Dendritic cell treated with granulocyte-macrophage colony-stimulating factor and Interleukin-4, amounts not matched to agents 40 ng/mL and 50 ng/mL, for 4 days (primary cell): Measurements from ENCODE around the gene SIRPA.
A peak's percentile ranks its signal among the peaks of the same experiment; 100 is the strongest.

Experiments
- H3K27ac Mint-ChIP-seq: one replicate; pipeline ENCODE4 v1.8.0; 2022; ENCODE audit warnings: mild to moderate bottlenecking, mixed read lengths
- H3K27me3 Mint-ChIP-seq: one replicate; pipeline ENCODE4 v1.8.0; 2022; ENCODE audit warnings: mild to moderate bottlenecking, mixed read lengths
- H3K36me3 Mint-ChIP-seq: one replicate; pipeline ENCODE4 v1.8.0; 2022; ENCODE audit warnings: low read depth, mixed read lengths
- H3K4me1 Mint-ChIP-seq: one replicate; pipeline ENCODE4 v1.8.0; 2022; ENCODE audit warnings: low read depth, mixed read lengths
- H3K4me3 Mint-ChIP-seq: one replicate; pipeline ENCODE4 v1.8.0; 2022; ENCODE audit warnings: mild to moderate bottlenecking, moderate library complexity, mixed read lengths
- H3K9me3 Mint-ChIP-seq: one replicate; pipeline ENCODE4 v1.8.0; 2022; ENCODE audit warnings: mixed read lengths
- intact Hi-C: fragments of 100-400 bp; cut with micrococcal nuclease; formaldehyde crosslinking; loops from one replicate; pipeline ENCODE4 v1.15.0; 2022

SIRPA gene

DNA sequence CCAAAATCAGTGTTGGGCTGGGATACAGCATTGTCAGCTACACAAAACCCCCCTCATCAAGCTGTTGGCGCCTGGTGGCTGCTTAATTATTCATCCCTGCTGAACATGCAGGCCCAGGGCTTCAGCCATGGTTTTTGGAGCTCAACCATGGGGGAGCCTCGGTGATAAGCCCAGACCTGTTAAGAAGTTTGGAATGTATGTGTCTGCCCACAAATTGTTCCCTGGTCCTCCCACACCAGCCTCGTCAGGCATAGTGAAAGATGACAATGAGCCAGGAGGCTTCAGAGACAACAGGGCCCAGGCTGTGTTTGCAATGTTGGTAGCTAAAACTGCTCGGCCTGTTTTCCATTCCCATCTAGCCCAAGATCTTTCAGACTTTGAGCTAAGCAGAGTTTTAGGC, 34.8 kb upstream of the SIRPA start:
- H3K4me3 Mint-ChIP-seq: no peak overlapping the region
- H3K9me3 Mint-ChIP-seq: no peaks in the 10 kb centered on the region
- H3K27ac Mint-ChIP-seq: no peak overlapping the region
- peaks cover 14% of the 10 kb centered on the region for H3K27me3 Mint-ChIP-seq
- H3K4me1 Mint-ChIP-seq: peaks cover 57% of the 10 kb centered on the region
- intact Hi-C loops: no loop called here
- H3K36me3 Mint-ChIP-seq: no peaks in the 10 kb centered on the region

DNA sequence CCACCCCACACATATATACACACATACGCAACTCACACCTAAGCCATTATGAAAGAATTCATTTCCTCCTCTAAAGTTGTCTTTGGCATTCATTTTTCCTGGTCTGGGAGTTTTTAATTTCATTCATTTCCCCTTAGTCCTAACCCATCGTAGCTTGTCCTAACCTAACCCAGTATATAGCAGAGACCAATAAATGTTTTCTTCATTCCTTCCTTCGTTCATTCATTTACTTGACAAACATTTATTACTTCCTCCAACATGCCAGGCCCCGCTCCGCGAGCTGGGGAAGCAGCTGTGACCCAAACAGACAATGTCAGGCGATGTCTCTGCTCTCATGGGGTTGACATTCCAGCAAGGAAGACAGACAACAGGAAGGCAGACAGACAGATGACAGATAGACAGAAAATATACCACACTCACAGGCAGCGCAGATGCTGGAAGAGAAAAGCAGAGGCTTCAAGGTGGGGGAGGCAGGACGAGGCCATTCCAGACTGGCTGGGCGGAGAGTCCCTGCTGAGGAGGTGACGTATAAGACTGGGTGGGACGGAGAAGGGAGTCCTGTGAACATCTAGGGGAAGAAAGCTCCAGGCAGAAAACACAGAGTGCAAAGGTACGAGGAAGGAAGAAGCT, 33.7 kb upstream of the SIRPA start:
- intact Hi-C loops: no loop called here
- peaks cover 20% of the 10 kb centered on the region for H3K27me3 Mint-ChIP-seq
- peaks cover 51% of the 10 kb centered on the region for H3K4me1 Mint-ChIP-seq
- H3K9me3 Mint-ChIP-seq: no peaks in the 10 kb centered on the region
- H3K4me3 Mint-ChIP-seq: no peak overlapping the region
- H3K36me3 Mint-ChIP-seq: no peaks in the 10 kb centered on the region
- peak overlapping the region; percentile 7 for H3K27ac Mint-ChIP-seq

DNA sequence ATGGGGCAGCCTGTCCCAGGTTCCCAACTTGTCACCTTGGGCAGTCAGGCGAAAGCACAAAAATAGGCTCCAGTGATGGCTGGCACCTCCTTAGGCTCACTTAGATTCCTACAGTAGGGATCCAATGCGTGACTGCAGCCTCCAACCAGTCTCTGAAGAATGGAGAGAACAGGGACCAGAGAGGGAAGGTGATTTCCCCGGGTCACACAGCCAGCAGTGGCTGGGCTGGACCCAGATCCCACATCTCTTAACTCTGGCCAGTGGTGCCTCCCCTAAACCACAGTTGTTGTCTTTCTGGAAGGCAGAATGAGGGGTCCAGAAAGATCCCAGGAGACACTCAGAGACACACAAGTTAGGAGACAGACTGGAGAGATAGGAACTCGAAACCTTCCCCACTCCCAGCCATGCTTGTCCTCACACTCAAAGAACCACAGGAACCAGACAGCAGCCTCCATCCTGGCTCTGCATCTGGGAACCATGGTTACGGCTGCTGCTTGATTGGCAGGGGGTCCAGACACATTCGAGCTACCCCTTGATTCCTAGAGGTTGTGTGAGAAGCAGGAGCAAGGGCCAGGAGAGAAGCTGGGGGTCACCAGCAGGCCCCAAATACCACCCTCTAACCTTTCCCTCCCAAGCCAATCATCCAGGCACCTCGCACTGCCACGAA, 33.1 kb upstream of the SIRPA start:
- H3K27me3 Mint-ChIP-seq: peaks cover 25% of the 10 kb centered on the region
- peak overlapping the region; percentile 7 for H3K27ac Mint-ChIP-seq
- no peaks in the 10 kb centered on the region for H3K9me3 Mint-ChIP-seq

DNA sequence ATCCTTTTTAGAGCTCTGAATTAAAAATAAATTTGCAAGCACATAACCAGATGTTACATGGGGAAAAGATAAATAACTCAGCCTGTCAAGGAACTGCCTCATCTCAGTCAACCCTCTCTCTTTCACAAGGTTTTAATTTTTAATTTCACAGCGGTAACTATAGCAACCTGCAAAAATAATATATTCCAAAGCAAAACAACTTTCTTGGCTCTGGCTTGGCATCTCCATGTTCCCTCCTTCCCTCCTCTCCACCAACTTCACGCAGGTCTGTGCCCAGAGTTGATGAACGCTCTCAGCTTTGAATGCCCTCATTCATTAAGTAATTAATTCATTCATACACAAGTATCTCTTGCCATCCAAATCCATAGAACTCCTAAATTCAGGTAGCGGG, 32.5 kb upstream of the SIRPA start:
- H3K27me3 Mint-ChIP-seq: peaks cover 30% of the 10 kb centered on the region

More for the DNA sequence above, 33.1 kb upstream of the SIRPA start:
- Mint-ChIP-seq H3K36me3 (no peaks in the 10 kb centered on the region), H3K4me1 (peaks cover 55% of the 10 kb centered on the region), H3K4me3 (no peak overlapping the region)
- intact Hi-C loops: no loop called here

DNA sequence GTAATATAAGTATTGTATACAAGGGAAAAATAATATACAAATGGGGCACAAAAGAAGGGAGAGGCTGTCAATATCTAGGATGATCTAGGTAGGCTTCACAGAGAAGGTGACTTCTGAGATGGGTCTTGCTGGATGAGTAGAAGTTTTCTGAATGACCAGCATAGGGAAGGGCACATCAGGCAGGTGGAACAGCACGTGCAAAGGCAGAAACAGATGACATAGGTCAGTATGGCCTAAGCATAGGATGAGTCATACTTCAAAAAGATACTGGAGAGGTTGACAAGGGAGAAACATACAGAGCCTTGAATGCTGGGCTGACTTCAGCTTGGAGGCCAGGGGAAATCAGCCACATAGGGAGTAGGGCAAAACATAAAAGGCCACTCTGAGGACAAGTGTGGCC, 31.9 kb upstream of the SIRPA start:
- H3K4me1 Mint-ChIP-seq: peaks cover 54% of the 10 kb centered on the region
- H3K9me3 Mint-ChIP-seq: no peaks in the 10 kb centered on the region
- H3K36me3 Mint-ChIP-seq: no peaks in the 10 kb centered on the region
- H3K27ac Mint-ChIP-seq: no peak overlapping the region
- no peak overlapping the region for H3K4me3 Mint-ChIP-seq
- H3K27me3 Mint-ChIP-seq: peaks cover 35% of the 10 kb centered on the region
- intact Hi-C loops: no loop called here

More for the DNA sequence above, 32.5 kb upstream of the SIRPA start:
- H3K27ac Mint-ChIP-seq: no peak overlapping the region
- no peak overlapping the region for H3K4me3 Mint-ChIP-seq
- peaks cover 55% of the 10 kb centered on the region for H3K4me1 Mint-ChIP-seq
- intact Hi-C loops: no loop called here
- H3K36me3 Mint-ChIP-seq: no peaks in the 10 kb centered on the region
- no peaks in the 10 kb centered on the region for H3K9me3 Mint-ChIP-seq

DNA sequence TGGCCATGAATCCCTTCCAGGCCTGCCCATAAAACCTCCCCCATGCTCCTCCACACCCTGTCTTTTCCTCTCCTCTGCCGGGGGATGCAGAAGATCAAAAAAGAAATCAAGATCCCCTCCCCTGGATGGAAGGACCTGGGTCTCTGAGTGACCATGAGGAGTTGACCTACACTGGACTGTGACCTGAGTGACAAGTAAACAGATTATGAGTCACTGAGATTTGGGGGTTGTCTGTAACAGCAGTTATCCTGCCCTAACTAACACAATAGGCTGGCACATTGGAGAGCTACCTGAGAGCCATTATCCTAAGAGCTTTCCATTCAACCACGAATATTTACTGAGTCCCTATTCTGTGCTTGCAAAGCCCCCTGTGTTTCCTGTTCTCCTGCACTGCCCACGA, 28.4 kb upstream of the SIRPA start:
- intact Hi-C loops: no loop called here
- Mint-ChIP-seq H3K27ac (no peak overlapping the region), H3K27me3 (peaks cover 33% of the 10 kb centered on the region), H3K4me3 (no peak overlapping the region), H3K9me3 (no peaks in the 10 kb centered on the region), H3K36me3 (no peaks in the 10 kb centered on the region), H3K4me1 (peaks cover 64% of the 10 kb centered on the region)

DNA sequence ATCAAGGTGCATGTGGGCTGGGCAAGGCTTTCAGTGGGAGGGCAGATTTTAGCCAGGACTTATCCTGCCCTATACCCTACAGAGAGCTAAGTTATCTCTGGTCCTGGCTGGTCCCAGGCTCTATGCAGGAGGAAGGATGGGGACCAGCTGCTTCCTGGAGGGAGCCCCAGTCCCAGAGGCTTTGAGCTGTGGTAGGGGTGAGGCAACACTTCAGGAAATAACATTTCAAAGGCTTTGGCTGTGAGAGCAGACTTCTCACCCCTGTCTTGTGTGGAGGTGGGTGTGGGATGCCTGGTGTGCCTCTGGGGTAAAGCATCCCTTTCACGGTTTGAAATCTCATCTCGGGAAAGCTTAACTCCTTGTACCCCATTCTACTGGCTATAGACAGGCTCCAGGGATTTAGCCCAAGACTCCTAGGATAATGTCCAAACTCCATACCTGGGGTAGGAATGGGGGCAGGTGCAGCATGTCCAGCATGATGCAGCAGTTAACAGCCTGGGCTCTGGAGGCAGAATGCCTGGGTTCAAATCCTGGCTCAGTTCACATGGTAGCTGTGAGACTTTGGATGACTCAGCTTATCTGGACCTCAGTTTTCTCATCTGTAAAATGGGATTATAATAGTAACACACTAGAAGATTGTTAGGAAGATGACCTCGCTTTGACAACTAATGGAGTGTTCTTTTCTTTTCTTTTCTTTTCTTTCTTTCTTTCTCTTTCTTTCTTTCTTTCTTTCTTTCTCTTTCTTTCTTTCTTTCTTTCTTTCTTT, 27.5 kb upstream of the SIRPA start:
- H3K4me3 Mint-ChIP-seq: no peak overlapping the region
- no peak overlapping the region for H3K27ac Mint-ChIP-seq
- H3K36me3 Mint-ChIP-seq: no peaks in the 10 kb centered on the region
- intact Hi-C loops: no loop called here
- peaks cover 72% of the 10 kb centered on the region for H3K4me1 Mint-ChIP-seq
- H3K9me3 Mint-ChIP-seq: peaks cover 3% of the 10 kb centered on the region
- H3K27me3 Mint-ChIP-seq: peaks cover 26% of the 10 kb centered on the region

DNA sequence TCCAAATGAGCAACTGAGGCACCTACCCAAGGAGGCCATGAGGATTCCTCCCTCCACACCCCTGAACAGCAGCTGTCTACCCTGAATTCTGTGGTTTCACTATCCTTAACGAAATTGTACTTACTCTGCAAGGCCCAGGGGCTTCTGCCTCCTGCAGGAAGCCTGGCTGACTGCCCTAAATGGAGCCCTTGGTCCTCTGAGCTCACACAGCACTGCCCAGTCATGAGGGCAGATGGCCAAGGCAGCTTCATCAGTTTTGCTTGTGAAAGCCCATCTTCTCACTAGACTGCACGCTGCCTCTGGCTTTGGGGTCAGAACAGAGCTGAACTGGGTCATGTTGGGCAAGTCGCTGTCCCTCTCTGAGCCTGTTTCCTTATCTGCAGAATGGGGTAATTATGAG, 26.4 kb upstream of the SIRPA start:
- Mint-ChIP-seq H3K36me3 (no peaks in the 10 kb centered on the region), H3K4me1 (peaks cover 73% of the 10 kb centered on the region), H3K9me3 (peaks cover 6% of the 10 kb centered on the region), H3K27ac (no peak overlapping the region), H3K4me3 (no peak overlapping the region), H3K27me3 (peaks cover 25% of the 10 kb centered on the region)
- intact Hi-C loops: no loop called here

DNA sequence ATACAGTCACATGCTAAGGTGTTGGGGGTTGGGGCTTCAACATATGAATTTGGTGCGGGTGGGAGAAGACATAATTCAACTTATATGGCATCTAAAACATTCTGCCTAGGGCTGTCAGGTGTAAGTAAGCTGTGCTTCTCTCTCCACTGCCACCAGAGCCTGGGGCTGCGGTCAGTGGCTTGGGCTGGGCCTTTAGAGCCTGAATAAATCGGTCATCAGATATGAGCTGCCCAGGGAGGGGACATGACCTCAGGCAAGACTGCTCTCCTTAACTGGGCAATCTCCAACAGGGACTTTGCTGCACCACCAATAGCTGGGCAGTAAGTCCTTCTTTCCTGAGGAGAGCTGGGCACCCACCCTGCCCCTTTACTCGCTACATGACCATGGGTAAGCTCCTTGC, 24.9 kb upstream of the SIRPA start:
- Mint-ChIP-seq H3K4me1 (peaks cover 83% of the 10 kb centered on the region), H3K4me3 (no peak overlapping the region), H3K27me3 (peaks cover 27% of the 10 kb centered on the region), H3K36me3 (no peaks in the 10 kb centered on the region), H3K9me3 (peaks cover 6% of the 10 kb centered on the region), H3K27ac (peak overlapping the region; percentile 62)
- intact Hi-C loops: no loop called here

DNA sequence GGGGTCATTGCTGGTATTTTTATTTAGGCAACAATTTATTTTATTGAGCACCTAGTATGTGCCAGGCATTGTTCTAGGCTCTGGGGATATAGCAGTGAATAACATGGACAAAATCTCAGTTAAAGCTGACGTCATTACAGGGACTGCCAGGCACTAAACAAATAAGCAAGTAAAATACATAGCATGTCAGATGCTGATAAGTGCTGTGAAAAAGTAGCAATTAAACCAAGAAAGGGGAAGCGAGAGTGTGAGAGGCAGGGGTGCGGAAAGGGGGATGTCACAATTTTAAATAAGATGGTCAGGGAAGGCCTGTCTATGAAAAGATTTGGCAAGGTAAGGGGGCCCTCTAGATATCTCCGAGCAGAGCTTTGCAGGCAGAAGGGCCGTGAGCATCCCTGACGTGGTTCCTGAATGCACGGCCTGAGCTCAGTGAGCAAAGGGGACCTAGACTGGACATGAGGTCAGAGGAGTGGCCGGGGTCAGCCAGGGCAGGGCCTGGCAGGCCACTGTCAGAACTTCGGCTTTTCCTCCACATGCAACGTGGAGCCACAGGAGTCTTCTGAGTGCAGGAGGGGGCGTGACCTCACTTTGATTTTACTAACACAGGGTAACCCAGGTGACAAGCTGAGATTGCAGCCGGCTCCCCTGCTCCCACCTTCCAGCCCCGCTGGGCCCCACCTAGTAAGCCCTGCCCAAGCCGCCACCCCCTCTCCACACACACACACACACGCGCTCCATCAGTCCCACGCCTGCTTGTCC, 24.2 kb upstream of the SIRPA start:
- H3K27me3 Mint-ChIP-seq: peaks cover 23% of the 10 kb centered on the region

DNA sequence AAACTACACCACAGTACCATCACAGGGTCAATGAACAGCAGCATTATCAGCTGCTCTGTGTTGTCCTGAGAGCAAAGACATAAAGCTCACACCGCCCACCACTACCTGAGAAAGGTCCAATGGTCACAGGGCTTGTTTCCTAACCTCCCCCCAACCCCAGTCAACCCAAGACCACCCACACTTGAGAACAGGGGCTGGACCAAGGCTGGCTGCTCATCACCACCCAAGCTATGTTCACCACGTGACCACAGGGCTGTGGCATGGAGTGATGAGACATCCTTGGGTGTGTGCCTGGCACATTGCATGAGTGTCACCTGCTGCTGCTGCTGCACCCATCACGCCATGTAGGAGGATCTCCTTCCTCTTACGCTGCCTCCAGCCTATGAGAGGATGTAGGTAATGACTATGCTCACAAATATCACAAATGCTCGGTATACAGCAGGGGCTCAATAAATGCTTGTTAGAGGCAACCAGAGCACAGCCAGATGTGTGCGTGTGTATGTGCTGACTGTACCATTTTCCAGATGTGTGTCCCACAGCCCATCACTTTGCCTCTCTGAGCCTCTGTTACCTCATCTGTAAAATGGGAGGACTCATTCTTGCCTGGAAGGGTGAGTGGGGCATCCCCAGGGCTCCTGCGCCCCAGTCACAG, 23.3 kb upstream of the SIRPA start:
- H3K4me3 Mint-ChIP-seq: no peak overlapping the region
- peak overlapping the region; percentile 62 for H3K27ac Mint-ChIP-seq
- peaks cover 6% of the 10 kb centered on the region for H3K9me3 Mint-ChIP-seq
- H3K27me3 Mint-ChIP-seq: peaks cover 20% of the 10 kb centered on the region
- intact Hi-C loops: no loop called here
- no peaks in the 10 kb centered on the region for H3K36me3 Mint-ChIP-seq
- H3K4me1 Mint-ChIP-seq: peaks cover 83% of the 10 kb centered on the region

More for the DNA sequence above, 24.2 kb upstream of the SIRPA start:
- H3K9me3 Mint-ChIP-seq: peaks cover 6% of the 10 kb centered on the region
- intact Hi-C loops: no loop called here
- no peak overlapping the region for H3K4me3 Mint-ChIP-seq
- peak overlapping the region; percentile 62 for H3K27ac Mint-ChIP-seq
- H3K36me3 Mint-ChIP-seq: no peaks in the 10 kb centered on the region
- H3K4me1 Mint-ChIP-seq: peaks cover 88% of the 10 kb centered on the region

DNA sequence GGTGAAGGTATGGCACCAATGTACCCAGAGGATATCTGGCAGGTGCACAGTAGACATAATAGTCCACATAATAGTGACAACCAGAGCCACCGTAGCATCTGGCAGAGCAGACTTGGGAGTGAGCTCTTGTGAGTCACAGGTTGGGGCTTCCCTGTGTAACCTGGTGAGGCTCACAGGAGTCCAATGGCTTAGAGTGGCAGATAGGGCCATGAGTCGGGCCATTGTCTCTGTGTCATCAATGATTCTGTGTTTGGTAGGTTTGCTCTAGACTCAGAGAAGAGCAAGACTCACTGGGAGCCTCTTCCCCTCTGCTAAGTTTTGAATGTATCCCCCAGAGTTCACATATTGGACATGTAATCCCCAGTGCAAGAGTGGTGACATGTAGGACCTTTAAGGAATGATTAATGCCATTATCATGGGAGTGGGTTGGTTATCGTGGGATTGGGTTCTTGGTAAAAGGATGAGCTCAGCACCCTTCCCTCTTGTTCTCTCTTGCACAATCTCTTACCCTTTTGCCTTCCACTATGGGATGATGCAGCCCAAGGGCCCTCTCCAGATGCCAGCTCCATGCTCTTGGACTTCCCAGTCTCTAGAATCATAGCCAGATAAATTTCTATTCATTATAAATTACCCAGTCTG, 22.6 kb upstream of the SIRPA start:
- Mint-ChIP-seq H3K9me3 (peaks cover 6% of the 10 kb centered on the region), H3K4me1 (peaks cover 76% of the 10 kb centered on the region), H3K27me3 (peaks cover 19% of the 10 kb centered on the region), H3K36me3 (no peaks in the 10 kb centered on the region), H3K4me3 (no peak overlapping the region), H3K27ac (peak overlapping the region; percentile 62)
- intact Hi-C loops: no loop called here
